HCT116 (cell line): Measurements from ENCODE around the gene MMEL1. TPM values are rescaled to one million over a fixed set of nuclear protein-coding genes. Genes with fewer than 3 reads are reported as not detected.

Experiments
- ATAC-seq: fragments of 200-7000 bp; cut with Tn5 transposase; 2 replicates; pipeline ENCODE4 v1.9.1; 2020; ENCODE audit warnings: mild to moderate bottlenecking, moderate library complexity
- BruUV-seq: library from RNA; stranded (reverse); fragments of 400-500 nt; replicated peaks from 2 replicates; lab custom pipeline; 2021; lab: Mats Ljungman, UMichigan
- CTCF ChIA-PET: fragments of 300-600 bp; sonication (Branson Sonifier 250); formaldehyde crosslinking; loops from one replicate; lab custom pipeline; 2021; ENCODE audit warnings: antibody characterized with exemption; lab: Charles Lee
- POLR2A ChIA-PET: fragments of 300-600, 350-600 bp; sonication (Branson Sonifier 250); formaldehyde crosslinking; loops from one replicate; lab custom pipeline; 2021; ENCODE audit warnings: antibody characterized with exemption; lab: Charles Lee
- RAD21 ChIA-PET, 2 experiments: fragments of 300-600 bp; sonication (Branson Sonifier 250); formaldehyde crosslinking; loops; one replicate each; lab custom pipeline; 2023; ENCODE audit warnings: low total read pairs in 2 of 2; ENCODE audit not compliant: uncharacterized antibody in 2 of 2, unreplicated experiment in 2 of 2, low non-redundant PET in 1 of 2; lab: Charles Lee
- DNase-seq: peaks from one replicate; pipeline ENCODE4 v3.0.0-alpha.2; 2010; ENCODE audit warnings: low read depth, low spot score
- H2AFZ ChIP-seq: fragments of 200-600 bp; shearing (Covaris generic), sonication (generic); 2 replicates; pipeline ENCODE4 v1.6.1; 2017; ENCODE audit warnings: low read depth, mixed run types, mixed read lengths, antibody characterized with exemption, low read length; ENCODE audit not compliant: poor library complexity, severe bottlenecking
- H3K27ac ChIP-seq: 2 replicates; pipeline ENCODE4 v1.5.1; 2012; ENCODE audit warnings: low read depth, low read length
- H3K27me3 ChIP-seq: fragments of 200-600 bp; sonication (generic); 2 replicates; pipeline ENCODE4 v1.6.1; 2016; ENCODE audit warnings: mixed run types, low read length, mixed read lengths; ENCODE audit not compliant: insufficient read depth
- H3K36me3 ChIP-seq, 2 experiments: fragments of 200-500 bp in 1 of 2; fragments of 200-600 bp in 1 of 2; sonication (Bioruptor generic) in 1 of 2; sonication (generic) in 1 of 2; 2 replicates each; pipeline versions ENCODE4 v1.5.1 to v1.6.1; 2014 to 2016; ENCODE audit warnings: low read length in 2 of 2, inconsistent platforms in 1 of 2, mixed read lengths in 1 of 2, mixed run types in 1 of 2; ENCODE audit not compliant: insufficient read depth in 2 of 2, control insufficient read depth in 1 of 2
- H3K4me1 ChIP-seq, 2 experiments: fragments of 200-600 bp in 1 of 2; sonication (generic) in 1 of 2; 2 replicates each; pipeline versions ENCODE4 v1.5.1 to v1.6.1; 2012 to 2017; ENCODE audit warnings: low read length in 2 of 2, inconsistent platforms in 1 of 2, mild to moderate bottlenecking in 1 of 2, mixed read lengths in 1 of 2, mixed run types in 1 of 2, moderate library complexity in 1 of 2; ENCODE audit not compliant: insufficient read depth in 2 of 2, control insufficient read depth in 1 of 2
- H3K4me2 ChIP-seq: fragments of 200-600 bp; sonication (generic); 2 replicates; pipeline ENCODE4 v1.6.1; 2017; ENCODE audit warnings: mixed run types, low read length, mixed read lengths
- H3K4me3 ChIP-seq, 2 experiments: fragments of 200-600 bp in 1 of 2; sonication (generic) in 1 of 2; replicated peaks in 1 of 2; 2 replicates each; pipeline ENCODE4 v1.5.1; 2011 to 2016; ENCODE audit warnings: low read length in 2 of 2, control low read depth in 1 of 2, low read depth in 1 of 2, mild to moderate bottlenecking in 1 of 2, mixed read lengths in 1 of 2, mixed run types in 1 of 2
- H3K79me2 ChIP-seq: fragments of 200-600 bp; sonication (generic); 2 replicates; pipeline ENCODE4 v1.6.1; 2017; ENCODE audit warnings: mild to moderate bottlenecking, mixed run types, low read length, moderate library complexity, mixed read lengths; ENCODE audit not compliant: insufficient read depth
- H3K9ac ChIP-seq: fragments of 200-600 bp; sonication (generic); 2 replicates; pipeline ENCODE4 v1.6.1; 2016; ENCODE audit warnings: low read length, mixed read lengths
- H3K9me2 ChIP-seq: fragments of 200-600 bp; sonication (generic), shearing (Covaris generic); 2 replicates; pipeline ENCODE4 v1.6.1; 2017; ENCODE audit warnings: mixed run types, mild to moderate bottlenecking, moderate library complexity; ENCODE audit not compliant: insufficient read depth
- H3K9me3 ChIP-seq, 2 experiments: fragments of 200-500 bp in 1 of 2; fragments of 200-600 bp in 1 of 2; sonication (Bioruptor generic) in 1 of 2; sonication (generic) in 1 of 2; 2 replicates each; pipeline ENCODE4 v1.6.1; 2014 to 2017; ENCODE audit warnings: low read length in 2 of 2, mixed read lengths in 2 of 2, inconsistent platforms in 1 of 2, low read depth in 1 of 2, mild to moderate bottlenecking in 1 of 2, mixed run types in 1 of 2, moderate library complexity in 1 of 2; ENCODE audit not compliant: control insufficient read depth in 1 of 2, insufficient read depth in 1 of 2
- H4K20me1 ChIP-seq: fragments of 200-600 bp; sonication (generic), shearing (Covaris generic); 2 replicates; pipeline ENCODE4 v1.6.1; 2017; ENCODE audit warnings: mixed run types, mild to moderate bottlenecking, moderate library complexity; ENCODE audit not compliant: insufficient read depth
- EGR1 ChIP-seq: IDR thresholded peaks from 2 replicates; pipeline ENCODE4 v1.6.1; 2012; ENCODE audit warnings: low read depth
- EZH2 ChIP-seq: fragments of 200-600 bp; sonication (generic); IDR thresholded peaks from 2 replicates; pipeline ENCODE4 v1.6.1; 2017; ENCODE audit warnings: antibody characterized with exemption, mixed run types
- EZH2phosphoT487 ChIP-seq: fragments of 200-600 bp; IDR thresholded peaks from 2 replicates; pipeline ENCODE4 v1.6.1; 2018; ENCODE audit warnings: antibody characterized with exemption, borderline replicate concordance
- FOSL1 ChIP-seq: IDR thresholded peaks from 2 replicates; pipeline ENCODE4 v1.6.1; 2012; ENCODE audit warnings: low read depth
- POLR2AphosphoS5 ChIP-seq: IDR thresholded peaks from 2 replicates; pipeline ENCODE4 v1.6.1; 2011; ENCODE audit warnings: mild to moderate bottlenecking, low read depth, low read length, moderate library complexity
- TCF7L2 ChIP-seq: IDR thresholded peaks from 2 replicates; pipeline ENCODE4 v1.7.0; 2011; ENCODE audit warnings: borderline replicate concordance, inconsistent platforms; ENCODE audit not compliant: insufficient read depth, insufficient read length; ENCODE audit errors: extremely low read depth
- ZFX ChIP-seq: fragments of 450-650 bp; IDR thresholded peaks from 2 replicates; pipeline ENCODE4 v1.6.1; 2017
- intact Hi-C: fragments of 100-400 bp; cut with micrococcal nuclease; formaldehyde crosslinking; loops from 2 replicates; pipeline ENCODE4 v1.10.0; 2022
- total RNA-seq: library from RNA; stranded (reverse); gene quantifications from one replicate; pipeline ENCODE4 v1.2.1, GENCODE V29; 2021; ENCODE audit not compliant: unreplicated experiment
- TF ChIP-seq, protein P1 (sequence below): IDR thresholded peaks from 2 replicates; pipeline ENCODE4 v1.6.1; 2012
- TF ChIP-seq, protein P2 (sequence below): IDR thresholded peaks from 2 replicates; pipeline ENCODE4 v1.6.1; 2012; ENCODE audit warnings: low read depth
- TF ChIP-seq, protein P3 (sequence below), 3 experiments: fragments of 200-600 bp in 1 of 3; sonication (generic) in 1 of 3; IDR thresholded peaks in 2 of 3; conservative IDR thresholded peaks in 1 of 3; 2 replicates each; pipeline ENCODE4 v1.5.1; 2012 to 2017; ENCODE audit warnings: low read depth in 2 of 3, low read length in 2 of 3, antibody characterized with exemption in 1 of 3, borderline replicate concordance in 1 of 3, control low read depth in 1 of 3, mild to moderate bottlenecking in 1 of 3, mixed read lengths in 1 of 3, mixed run types in 1 of 3, moderate library complexity in 1 of 3; ENCODE audit not compliant: insufficient read depth in 1 of 3

The MMEL1 gene
- total RNA-seq, 1 experiment from 2014 or later = 2.7 TPM

DNA sequence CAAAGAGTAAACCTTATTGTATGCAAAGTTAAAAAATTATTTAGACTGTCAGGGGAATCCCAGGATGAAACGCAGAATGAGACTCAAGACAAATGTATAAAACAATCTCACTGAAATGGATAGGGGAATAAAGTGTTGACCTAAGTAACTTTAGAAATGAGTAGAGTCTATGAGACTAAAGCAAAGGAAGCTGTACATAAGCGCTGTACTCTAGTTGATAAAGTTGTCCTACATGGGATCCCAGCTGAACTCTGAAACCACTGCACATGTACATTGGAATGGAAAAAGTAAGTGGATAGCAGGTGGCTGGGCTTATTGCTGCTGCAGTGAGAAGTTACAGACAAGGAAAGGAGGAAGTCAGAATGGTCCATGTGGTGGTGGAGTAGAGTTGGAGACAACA lies 18.7 kb downstream of the MMEL1 start:
- H3K9me2 ChIP-seq = no peaks in the 10 kb centered on the region
- POLR2A ChIA-PET = interaction anchor here (1.3 kb wide), 1 partner anchor 29 kb away, joined by 4 read pairs; no protein-coding TSS in a partner anchor
- peaks cover 0 to 8% of the 10 kb centered on the region in 2 experiments; a peak in 2 of 4 replicates for H3K9me3 ChIP-seq
- RAD21 ChIA-PET = no interaction called here
- ATAC-seq (no peak), DNase-seq (no peak)
- no peak overlapping the region for H3K9ac ChIP-seq
- H3K27ac ChIP-seq = no peak overlapping the region
- no peak overlapping the region for H3K4me2 ChIP-seq
- peaks cover 3% of the 10 kb centered on the region; the same call in 1 of the 2 replicates for H3K27me3 ChIP-seq
- BruUV-seq = no TSS peak
- H2AFZ ChIP-seq = no peak overlapping the region
- H4K20me1 ChIP-seq = no peaks in the 10 kb centered on the region
- H3K4me3 ChIP-seq = no peak overlapping the region
- intact Hi-C loops = no loop called here
- peaks cover 11 to 16% of the 10 kb centered on the region in 2 experiments for H3K4me1 ChIP-seq
- H3K36me3 ChIP-seq = no peaks in the 10 kb centered on the region
- CTCF ChIA-PET = no interaction called here
- no peaks in the 10 kb centered on the region for H3K79me2 ChIP-seq
- no peak for TF ChIP-seq EZH2phosphoT487
- no peak for TF ChIP-seq EZH2
- TF ChIP-seq, protein P1, sequence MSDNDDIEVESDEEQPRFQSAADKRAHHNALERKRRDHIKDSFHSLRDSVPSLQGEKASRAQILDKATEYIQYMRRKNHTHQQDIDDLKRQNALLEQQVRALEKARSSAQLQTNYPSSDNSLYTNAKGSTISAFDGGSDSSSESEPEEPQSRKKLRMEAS = no peak
- TF ChIP-seq ZFX = no peak
- TF ChIP-seq TCF7L2 = no peak
- TF ChIP-seq, protein P2, sequence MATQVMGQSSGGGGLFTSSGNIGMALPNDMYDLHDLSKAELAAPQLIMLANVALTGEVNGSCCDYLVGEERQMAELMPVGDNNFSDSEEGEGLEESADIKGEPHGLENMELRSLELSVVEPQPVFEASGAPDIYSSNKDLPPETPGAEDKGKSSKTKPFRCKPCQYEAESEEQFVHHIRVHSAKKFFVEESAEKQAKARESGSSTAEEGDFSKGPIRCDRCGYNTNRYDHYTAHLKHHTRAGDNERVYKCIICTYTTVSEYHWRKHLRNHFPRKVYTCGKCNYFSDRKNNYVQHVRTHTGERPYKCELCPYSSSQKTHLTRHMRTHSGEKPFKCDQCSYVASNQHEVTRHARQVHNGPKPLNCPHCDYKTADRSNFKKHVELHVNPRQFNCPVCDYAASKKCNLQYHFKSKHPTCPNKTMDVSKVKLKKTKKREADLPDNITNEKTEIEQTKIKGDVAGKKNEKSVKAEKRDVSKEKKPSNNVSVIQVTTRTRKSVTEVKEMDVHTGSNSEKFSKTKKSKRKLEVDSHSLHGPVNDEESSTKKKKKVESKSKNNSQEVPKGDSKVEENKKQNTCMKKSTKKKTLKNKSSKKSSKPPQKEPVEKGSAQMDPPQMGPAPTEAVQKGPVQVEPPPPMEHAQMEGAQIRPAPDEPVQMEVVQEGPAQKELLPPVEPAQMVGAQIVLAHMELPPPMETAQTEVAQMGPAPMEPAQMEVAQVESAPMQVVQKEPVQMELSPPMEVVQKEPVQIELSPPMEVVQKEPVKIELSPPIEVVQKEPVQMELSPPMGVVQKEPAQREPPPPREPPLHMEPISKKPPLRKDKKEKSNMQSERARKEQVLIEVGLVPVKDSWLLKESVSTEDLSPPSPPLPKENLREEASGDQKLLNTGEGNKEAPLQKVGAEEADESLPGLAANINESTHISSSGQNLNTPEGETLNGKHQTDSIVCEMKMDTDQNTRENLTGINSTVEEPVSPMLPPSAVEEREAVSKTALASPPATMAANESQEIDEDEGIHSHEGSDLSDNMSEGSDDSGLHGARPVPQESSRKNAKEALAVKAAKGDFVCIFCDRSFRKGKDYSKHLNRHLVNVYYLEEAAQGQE = no peak
- TF ChIP-seq, protein P3, sequence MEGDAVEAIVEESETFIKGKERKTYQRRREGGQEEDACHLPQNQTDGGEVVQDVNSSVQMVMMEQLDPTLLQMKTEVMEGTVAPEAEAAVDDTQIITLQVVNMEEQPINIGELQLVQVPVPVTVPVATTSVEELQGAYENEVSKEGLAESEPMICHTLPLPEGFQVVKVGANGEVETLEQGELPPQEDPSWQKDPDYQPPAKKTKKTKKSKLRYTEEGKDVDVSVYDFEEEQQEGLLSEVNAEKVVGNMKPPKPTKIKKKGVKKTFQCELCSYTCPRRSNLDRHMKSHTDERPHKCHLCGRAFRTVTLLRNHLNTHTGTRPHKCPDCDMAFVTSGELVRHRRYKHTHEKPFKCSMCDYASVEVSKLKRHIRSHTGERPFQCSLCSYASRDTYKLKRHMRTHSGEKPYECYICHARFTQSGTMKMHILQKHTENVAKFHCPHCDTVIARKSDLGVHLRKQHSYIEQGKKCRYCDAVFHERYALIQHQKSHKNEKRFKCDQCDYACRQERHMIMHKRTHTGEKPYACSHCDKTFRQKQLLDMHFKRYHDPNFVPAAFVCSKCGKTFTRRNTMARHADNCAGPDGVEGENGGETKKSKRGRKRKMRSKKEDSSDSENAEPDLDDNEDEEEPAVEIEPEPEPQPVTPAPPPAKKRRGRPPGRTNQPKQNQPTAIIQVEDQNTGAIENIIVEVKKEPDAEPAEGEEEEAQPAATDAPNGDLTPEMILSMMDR (IDR thresholded peaks at IDR 0.05 in 2 of 3, conservative IDR thresholded peaks at IDR 0.05 in 1 of 3; ENCODE audit: borderline replicate concordance in 1 of 3, insufficient read depth in 1 of 3, low read depth in 2 of 3, low read length in 2 of 3) = no peak
- no peak for TF ChIP-seq FOSL1
- no peak for TF ChIP-seq EGR1
- no peak for TF ChIP-seq POLR2AphosphoS5
- TF ChIP-seq, all 23 proteins: peak for 0
